NT2/D1 (cell line): ENCODE measurements around the gene PTPN14.
A peak's percentile ranks its signal among the peaks of the same experiment; 100 is the strongest.

Source experiments
- DNase-seq: peaks from one replicate; pipeline ENCODE4 v3.0.0-alpha.2; 2011; ENCODE audit warnings: low read depth, low spot score
- H3K27me3 ChIP-seq: 2 replicates; pipeline ENCODE4 v1.6.0; 2011; ENCODE audit warnings: mild to moderate bottlenecking; ENCODE audit not compliant: insufficient read length, insufficient read depth
- H3K36me3 ChIP-seq: 2 replicates; pipeline ENCODE4 v1.6.1; 2011; ENCODE audit warnings: mild to moderate bottlenecking, low read length, mixed read lengths; ENCODE audit not compliant: insufficient read depth, insufficient read length
- H3K4me1 ChIP-seq: 2 replicates; pipeline ENCODE4 v1.5.1; 2011; ENCODE audit not compliant: insufficient read depth, insufficient read length
- H3K4me3 ChIP-seq: 2 replicates; pipeline ENCODE4 v1.5.1; 2011; ENCODE audit warnings: low read depth; ENCODE audit not compliant: insufficient read length
- H3K9ac ChIP-seq: 2 replicates; pipeline ENCODE4 v1.6.0; 2011; ENCODE audit warnings: low read depth; ENCODE audit not compliant: insufficient read length
- H3K9me3 ChIP-seq: 2 replicates; pipeline ENCODE4 v1.5.1; 2011; ENCODE audit warnings: mild to moderate bottlenecking, low read length; ENCODE audit not compliant: insufficient read depth
- SUZ12 ChIP-seq: IDR thresholded peaks from 2 replicates; pipeline ENCODE4 v1.6.1; 2011; ENCODE audit not compliant: insufficient read length, insufficient read depth; ENCODE audit errors: extremely low read depth
- YY1 ChIP-seq: IDR thresholded peaks from 2 replicates; pipeline ENCODE4 v1.6.1; 2011; ENCODE audit not compliant: insufficient read length, insufficient read depth
- ZNF274 ChIP-seq: IDR thresholded peaks from 2 replicates; pipeline ENCODE4 v1.6.1; 2011; ENCODE audit warnings: mild to moderate bottlenecking, low read depth, low read length

PTPN14 gene

DNA sequence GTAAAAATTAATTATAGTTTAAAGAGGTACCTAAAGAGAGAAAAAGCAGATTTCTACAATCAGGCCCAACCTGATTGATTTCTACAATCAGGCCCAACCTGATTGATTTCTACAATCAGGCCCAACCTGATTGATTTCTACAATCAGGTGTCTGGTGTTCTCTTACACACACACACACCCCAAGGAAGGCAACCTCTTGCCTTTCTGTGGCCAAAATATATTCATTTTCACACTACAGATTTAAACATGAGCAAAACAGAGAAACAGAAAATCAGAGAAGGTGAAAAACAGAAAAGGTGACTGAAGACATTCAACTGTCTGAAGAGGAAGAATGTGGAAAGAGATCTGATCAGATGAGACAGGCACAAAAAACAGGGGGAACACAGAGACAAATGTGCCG is 166.0 kb downstream of the PTPN14 start:
- H3K27me3 ChIP-seq, result no peaks in the 10 kb centered on the region
- H3K9ac ChIP-seq, result no peak overlapping the region
- H3K36me3 ChIP-seq, result peaks cover 74% of the 10 kb centered on the region
- TF ChIP-seq SUZ12, result no peak
- TF ChIP-seq YY1, result no peak
- TF ChIP-seq ZNF274, result no peak
- DNase-seq, result no peak
- H3K9me3 ChIP-seq, result no peaks in the 10 kb centered on the region
- peaks cover 5% of the 10 kb centered on the region for H3K4me1 ChIP-seq
- H3K4me3 ChIP-seq, result no peak overlapping the region

- no peak overlapping the region for H3K4me3 ChIP-seq
- no peak for DNase-seq
- no peaks in the 10 kb centered on the region for H3K9me3 ChIP-seq
- no peak overlapping the region for H3K9ac ChIP-seq
- H3K27me3 ChIP-seq, result no peaks in the 10 kb centered on the region
- TF ChIP-seq YY1 (no peak), SUZ12 (no peak), ZNF274 (no peak)
- peaks cover 75% of the 10 kb centered on the region for H3K36me3 ChIP-seq
- peaks cover 5% of the 10 kb centered on the region for H3K4me1 ChIP-seq
Observed at GRCh38 chr1:214384373-214385079, 166.9 kb downstream of the PTPN14 start.

DNA sequence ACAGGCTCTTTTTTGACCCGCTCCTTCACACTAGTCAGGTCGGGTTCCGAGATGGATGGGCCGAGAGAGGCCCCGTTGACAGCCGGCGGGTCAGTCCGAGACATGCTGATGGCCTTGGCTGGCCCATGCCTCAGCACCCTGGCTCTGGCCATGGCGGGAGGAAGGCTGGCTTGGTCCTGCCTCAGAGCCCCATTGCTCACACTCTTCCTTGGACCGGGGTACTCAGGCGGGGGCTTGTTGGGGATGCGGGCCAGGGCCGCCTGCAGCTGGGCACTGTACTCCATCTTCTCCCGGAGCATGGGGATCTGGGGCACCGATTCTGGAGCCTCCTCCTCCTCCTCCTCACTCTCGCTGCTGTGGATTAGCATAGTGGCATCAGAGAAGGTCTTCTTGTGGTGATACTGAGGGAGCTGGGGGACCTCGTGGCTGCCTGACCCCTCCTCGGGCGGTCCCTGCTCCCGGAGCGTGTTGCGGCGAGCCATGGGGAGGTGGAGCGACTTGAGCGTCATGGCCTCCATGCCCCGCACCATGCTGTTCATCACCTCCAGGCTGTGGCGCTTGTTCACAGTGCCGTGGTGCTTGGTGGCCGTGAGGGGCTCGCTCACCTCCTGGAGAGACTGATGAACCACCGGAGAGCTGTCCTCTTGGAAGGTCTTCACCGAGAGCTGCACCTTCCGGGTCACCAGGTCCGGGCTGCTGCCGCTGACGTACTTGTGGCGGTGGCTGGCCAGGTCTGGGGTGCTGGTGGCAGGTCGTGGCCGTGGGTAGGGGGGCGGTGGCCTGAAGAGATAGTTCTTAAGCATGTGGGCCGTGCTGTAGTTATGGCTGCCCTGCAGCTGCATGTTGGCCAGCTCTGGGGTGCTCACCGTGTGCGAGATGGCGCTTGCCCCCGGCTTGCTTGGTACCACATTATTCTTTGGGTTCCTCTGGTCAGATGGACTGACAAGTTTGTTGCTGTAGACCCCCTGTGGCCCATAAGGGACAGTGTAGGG is 167.7 kb downstream of the PTPN14 start:
- Histone ChIP-seq H3K36me3 (peaks cover 81% of the 10 kb centered on the region), H3K9me3 (no peaks in the 10 kb centered on the region), H3K9ac (no peak overlapping the region), H3K4me1 (peaks cover 7% of the 10 kb centered on the region), H3K27me3 (no peaks in the 10 kb centered on the region), H3K4me3 (no peak overlapping the region)
- TF ChIP-seq SUZ12 (no peak), ZNF274 (no peak), YY1 (no peak)
- no peak for DNase-seq

GRCh38 chr1:214380986-214381695 is 170.3 kb downstream of the PTPN14 start:
- Histone ChIP-seq H3K9ac (no peak overlapping the region), H3K36me3 (peaks cover 82% of the 10 kb centered on the region), H3K4me1 (peaks cover 7% of the 10 kb centered on the region), H3K9me3 (no peaks in the 10 kb centered on the region), H3K27me3 (no peaks in the 10 kb centered on the region), H3K4me3 (no peak overlapping the region)
- TF ChIP-seq SUZ12, result no peak
- no peak for TF ChIP-seq YY1
- TF ChIP-seq ZNF274, result no peak
- no peak for DNase-seq

GRCh38 chr1:214380396-214380795 is 171.0 kb downstream of the PTPN14 start:
- peak; percentile 77 for DNase-seq
- Histone ChIP-seq H3K9ac (no peak overlapping the region), H3K4me1 (peaks cover 7% of the 10 kb centered on the region), H3K9me3 (no peaks in the 10 kb centered on the region), H3K36me3 (peaks cover 83% of the 10 kb centered on the region), H3K4me3 (no peak overlapping the region), H3K27me3 (no peaks in the 10 kb centered on the region)
- TF ChIP-seq ZNF274 (no peak), YY1 (no peak), SUZ12 (no peak)

- TF ChIP-seq SUZ12 (no peak), YY1 (no peak), ZNF274 (no peak)
- DNase-seq, result no peak
- Histone ChIP-seq H3K4me1 (peaks cover 7% of the 10 kb centered on the region), H3K36me3 (peaks cover 85% of the 10 kb centered on the region), H3K9ac (no peak overlapping the region), H3K9me3 (no peaks in the 10 kb centered on the region), H3K4me3 (no peak overlapping the region), H3K27me3 (no peaks in the 10 kb centered on the region)
Observed at GRCh38 chr1:214379236-214379970, 172.0 kb downstream of the PTPN14 start.
